NCI-H526 treated with DMSO at 0.1 percent for 48 hours (cell line): ENCODE measurements around the gene ITPR1.

Source experiments
- DNase-seq: peaks from one replicate; lab custom pipeline; 2025; lab: John Stamatoyannopoulos, UW

The ITPR1 gene

DNA sequence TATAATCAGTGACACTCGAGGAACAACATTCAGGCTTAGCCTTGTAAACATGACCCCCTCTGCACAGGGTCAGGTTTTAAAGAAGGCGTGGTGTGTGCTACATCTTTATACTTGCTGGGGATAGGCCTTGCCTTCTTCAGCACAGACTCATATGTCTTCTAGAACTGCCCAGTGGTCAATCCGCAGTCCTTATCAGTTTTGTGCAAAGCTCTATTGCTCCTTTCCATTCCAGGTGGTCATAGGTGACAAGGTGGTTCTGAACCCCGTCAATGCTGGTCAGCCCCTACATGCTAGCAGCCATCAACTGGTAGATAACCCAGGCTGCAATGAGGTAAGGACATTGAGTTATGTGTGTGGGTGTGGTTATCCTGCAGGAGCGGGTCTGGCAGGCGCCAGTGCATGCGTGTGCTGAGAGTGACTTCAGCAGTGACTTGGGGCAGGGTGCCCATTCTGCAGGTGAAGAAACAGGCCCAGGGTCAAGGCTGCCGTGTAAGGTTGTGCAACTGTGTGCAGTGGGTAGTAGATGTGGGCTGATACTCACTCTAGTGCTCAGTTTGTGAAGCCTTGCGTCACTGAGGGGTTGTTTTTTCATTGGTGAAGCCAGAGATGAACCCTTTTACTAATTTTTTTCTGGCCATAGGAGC is 150.9 kb downstream of the ITPR1 start:
- DNase-seq: no peak

GRCh38 chr3:4644951-4645350 is 151.8 kb downstream of the ITPR1 start:
- DNase-seq: no peak

DNA sequence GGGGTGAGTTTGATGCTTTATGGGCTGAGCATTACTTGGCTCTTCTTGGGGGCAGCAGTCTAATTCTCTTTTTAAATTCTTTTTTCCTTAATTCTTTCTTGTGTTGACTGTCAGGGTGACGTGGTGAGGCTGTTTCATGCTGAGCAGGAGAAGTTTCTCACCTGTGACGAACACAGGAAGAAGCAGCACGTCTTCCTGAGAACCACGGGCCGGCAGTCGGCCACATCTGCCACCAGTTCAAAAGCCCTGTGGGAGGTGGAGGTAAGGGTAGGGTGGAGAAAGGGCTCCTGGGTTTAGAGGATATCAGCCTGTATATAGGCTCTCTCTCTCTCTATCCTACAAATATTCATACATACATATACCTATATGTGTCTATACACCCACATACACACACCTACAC is 152.3 kb downstream of the ITPR1 start:
- no peak for DNase-seq

GRCh38 chr3:4647411-4647810 is 154.3 kb downstream of the ITPR1 start:
- DNase-seq: no peak

DNA sequence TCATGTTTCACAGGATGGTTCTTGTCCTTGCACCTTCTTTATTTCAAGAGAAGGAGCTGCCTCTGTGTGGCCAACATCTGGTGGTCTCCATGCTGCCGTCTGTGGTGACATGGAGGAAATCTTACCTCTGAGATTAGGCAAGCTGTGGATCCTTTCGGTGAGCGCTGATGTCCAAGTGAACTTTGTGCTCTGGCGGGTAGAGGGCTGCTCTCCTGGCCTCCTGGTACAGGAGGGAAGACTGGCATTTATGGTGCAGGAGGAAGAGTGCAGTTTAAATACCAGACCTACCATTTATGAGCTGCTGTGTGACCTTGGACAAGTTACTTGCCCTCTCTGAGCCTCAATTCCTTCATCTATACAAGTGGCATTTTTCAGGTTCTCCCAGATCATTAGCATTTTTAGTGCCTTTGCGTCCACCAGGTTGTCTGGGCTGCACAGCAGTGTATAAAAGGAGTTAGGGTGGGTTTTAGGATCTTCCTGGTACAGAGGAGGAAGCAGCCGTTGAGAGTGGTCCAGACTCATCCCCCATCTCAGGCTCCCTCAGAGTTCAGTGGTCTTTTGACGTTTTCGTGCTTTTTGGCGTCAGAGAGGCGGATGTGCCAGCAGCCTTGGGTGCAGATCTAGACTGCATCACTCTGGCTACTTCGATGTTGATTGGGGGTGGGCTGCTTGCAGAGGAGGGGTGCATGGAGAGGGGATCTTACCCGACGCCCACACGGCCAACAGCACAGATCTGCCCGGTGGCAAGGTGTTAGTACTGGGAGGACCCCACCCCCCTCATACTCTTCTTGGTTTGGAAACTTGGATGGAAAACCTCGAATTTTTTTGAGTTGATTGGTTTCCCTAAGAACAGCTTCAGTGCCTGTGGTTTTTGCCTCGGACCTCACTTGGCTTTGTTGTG is 162.2 kb downstream of the ITPR1 start:
- no peak for DNase-seq

DNA sequence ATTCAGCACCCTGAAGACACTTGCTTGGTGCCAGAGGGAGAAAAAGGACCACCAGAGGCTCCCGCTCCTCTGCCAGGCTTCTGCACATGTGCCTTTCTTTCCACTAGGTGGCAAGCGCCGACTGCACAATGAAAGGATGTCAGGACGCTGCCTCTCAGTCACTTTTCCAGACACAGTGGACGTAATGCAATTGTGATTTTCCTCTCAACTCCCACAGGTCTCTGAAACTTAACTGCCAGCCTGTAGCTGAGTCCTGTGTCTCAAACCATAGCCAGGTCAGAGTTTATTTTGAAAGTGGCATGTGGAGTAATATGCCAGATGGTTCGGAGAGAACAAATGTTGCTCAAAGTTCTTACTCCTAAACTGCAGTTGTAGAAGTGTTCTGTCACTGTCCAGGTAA is 162.9 kb downstream of the ITPR1 start:
- DNase-seq: peak; percentile 43

- no peak for DNase-seq
Observed at GRCh38 chr3:4656626-4657328, 163.6 kb downstream of the ITPR1 start.

- DNase-seq: no peak
Observed at GRCh38 chr3:4660936-4661335, 167.8 kb downstream of the ITPR1 start.

DNA sequence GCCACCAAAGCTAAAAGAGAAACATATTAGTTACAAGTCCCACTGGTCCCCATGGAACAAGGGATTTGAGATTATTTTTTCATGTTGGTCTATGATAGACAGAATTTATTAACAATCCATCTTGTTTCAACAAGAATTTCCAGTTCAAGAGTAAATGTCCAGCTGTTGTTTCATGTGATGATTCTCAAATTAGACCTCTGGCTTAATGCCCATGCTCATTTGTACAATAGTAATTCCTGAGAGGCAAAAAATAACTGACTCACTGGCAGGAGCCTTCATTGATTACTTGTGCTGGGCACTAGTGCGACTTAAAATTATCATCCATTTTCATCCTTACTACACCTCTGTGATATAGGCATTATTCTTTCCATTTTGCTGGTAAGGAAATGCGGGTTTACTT is 171.3 kb downstream of the ITPR1 start:
- no peak for DNase-seq

DNA sequence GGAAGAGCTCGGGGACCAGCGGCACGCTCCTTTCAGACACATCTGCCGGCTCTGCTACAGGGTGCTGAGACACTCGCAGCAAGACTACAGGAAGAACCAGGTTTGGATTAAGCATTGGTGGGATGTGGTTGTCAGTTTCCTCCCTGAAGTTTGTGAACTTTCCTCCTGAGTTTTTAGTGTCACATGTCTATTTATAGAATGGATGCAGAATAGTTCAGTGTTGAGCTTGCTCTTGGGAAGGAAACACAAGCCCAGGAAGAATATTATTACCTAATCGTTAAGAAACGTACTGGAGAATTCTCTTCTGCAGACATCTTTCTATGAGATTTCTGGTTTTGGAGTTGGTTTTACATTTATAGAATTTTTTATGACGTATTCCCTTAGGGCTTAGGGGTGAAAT is 172.0 kb downstream of the ITPR1 start:
- DNase-seq: no peak

DNA sequence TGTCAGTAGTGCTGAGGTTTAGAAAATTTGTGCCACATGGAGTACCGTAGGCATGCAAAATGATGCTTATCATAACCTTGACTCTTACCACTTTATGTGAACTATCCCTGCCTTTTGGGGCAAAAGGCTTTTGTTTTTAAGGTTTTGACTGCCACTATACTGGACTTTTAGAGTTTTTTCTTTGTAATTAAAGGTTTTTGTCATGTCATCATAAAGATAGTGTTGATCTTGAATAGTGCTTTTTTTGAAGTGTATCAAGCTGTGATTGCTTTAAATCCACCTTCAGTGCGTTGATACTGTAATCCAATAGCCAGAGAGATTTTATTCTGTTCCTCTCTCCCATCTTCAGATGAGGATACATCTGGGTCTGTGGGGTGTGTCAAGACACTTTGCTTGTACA is 172.9 kb downstream of the ITPR1 start:
- DNase-seq: no peak

- no peak for DNase-seq
Observed at GRCh38 chr3:4670352-4670751, 177.2 kb downstream of the ITPR1 start.

DNA sequence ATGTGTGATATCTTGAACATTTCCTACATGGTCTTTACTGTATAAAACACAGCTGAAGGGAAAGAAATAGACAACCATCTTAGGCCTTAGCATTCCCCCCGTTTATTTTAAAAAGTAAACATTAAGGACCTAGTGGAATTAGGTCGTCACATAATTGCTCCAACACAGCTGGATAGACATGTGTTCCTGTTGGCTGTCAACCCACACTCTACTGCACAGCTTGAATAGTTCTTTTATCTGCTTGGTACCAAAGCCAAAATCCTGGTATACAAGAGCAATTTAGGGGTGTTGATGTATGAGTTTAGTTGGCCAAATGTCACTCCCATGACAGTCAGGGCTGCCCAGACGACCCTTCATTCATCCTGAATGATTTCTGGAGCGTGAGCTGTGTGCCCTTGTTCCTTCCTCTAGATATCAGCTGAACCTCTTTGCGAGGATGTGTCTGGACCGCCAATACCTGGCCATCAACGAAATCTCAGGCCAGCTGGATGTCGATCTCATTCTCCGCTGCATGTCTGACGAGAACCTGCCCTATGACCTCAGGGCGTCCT is 179.7 kb downstream of the ITPR1 start:
- no peak for DNase-seq

DNA sequence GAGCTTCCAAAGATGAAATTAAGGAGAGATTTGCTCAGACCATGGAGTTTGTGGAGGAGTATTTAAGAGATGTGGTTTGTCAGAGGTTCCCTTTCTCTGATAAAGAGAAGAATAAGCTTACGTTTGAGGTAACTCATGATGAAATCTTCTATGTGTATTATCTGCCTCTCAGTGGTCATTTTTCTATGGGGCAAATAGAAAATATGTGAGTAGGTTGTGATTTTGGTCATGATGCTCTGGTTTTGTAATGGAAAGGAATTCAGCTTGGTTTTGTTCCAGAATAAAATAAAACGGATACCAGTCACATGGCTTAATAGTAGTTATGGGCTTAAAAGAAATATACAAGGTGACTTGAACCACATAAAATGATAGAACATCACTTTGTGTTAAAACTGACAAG is 181.1 kb downstream of the ITPR1 start:
- DNase-seq: no peak

DNA sequence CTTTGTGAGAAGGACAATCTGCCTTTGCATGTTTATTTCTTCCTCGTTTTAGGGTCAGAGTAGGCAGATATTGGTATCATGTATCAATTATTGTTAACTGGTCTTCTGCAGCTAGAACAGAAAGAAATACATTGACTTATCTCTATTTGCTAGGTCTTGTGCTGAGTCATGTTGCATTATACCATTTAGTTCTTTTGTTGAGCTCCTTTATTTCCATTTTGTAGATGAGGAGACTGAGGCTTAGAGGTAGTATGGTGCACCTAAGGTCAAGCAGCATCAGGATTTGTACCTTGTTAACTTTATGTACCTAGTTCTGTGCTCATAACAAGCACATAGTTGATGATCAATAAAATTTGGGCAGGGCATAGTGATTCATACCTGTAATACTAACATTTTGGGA is 182.6 kb downstream of the ITPR1 start:
- no peak for DNase-seq

DNA sequence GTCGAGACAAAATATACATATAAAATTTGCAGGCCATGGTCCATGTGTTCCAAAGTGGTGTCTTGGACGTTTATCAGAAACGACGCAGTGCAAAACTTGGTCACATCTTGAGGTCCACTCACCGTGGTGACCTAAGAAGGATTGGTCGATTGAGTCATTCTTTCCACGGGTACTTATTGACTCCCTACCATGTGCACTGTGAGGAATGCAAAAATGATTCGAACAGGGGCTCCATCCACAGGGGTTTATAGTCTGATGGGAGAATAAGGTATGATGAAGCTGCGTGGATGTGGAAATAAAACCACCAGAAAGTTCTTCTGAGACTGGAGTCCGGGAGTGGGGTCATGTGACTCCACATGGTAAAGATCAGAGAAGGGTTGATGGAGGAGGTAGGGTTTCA is 185.2 kb downstream of the ITPR1 start:
- DNase-seq: no peak

- DNase-seq: no peak
Observed at GRCh38 chr3:4680227-4680691, 187.1 kb downstream of the ITPR1 start.

DNA sequence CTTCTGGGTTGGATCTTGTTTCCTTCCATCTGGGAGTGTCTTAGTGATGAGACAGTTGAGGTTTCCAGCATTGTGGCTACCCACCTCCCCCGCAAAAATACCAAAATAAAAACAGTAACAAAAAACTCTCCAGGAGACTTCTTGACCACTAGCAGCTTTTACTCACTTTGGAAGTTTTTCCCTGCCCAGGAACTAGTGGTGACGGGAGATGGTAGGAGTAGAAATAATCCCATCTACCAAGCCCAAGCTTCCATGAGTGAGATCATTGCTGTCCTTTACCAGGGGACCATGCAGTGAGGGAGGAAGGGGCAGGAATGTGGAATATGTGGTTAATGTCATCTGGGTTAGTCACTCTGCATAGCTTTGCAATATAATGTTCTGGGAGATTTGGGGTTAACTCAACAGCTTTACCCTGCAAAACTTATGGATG is 187.7 kb downstream of the ITPR1 start:
- no peak for DNase-seq

- DNase-seq: no peak
Observed at GRCh38 chr3:4681301-4681700, 188.2 kb downstream of the ITPR1 start.

DNA sequence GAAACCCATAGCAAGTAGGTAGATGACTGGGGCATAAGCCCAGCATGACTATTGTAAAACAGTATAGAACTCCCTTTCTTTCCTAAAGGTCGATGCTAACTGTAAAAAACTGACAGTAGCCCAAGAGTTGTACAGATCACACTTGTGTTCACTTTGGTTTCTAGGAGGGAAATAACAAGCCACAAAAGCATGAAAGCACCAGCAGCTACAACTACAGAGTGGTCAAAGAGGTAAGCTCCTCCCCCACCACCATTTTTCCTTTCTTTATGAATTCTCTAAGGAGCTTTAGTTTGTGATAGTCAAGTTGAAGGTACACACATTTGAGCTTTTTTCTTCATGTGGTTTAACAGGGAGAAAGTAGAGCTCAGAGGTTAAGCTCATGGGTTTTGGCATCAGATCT is 191.0 kb downstream of the ITPR1 start:
- no peak for DNase-seq

DNA sequence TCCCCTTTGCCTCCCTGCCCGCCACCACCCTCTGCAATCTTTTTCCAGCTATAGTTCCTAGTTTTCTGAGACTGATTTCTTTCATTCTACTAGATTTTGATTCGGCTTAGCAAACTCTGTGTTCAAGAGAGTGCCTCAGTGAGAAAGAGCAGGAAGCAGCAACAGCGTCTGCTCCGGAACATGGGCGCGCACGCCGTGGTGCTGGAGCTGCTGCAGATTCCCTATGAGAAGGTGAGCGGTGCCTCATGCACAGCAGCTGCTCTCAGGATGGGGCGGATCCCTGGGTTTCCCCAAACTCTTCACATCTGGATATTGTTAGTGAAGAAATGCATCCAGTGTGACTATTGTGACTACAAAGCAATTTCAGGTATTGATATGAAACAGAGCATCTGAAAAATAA is 191.8 kb downstream of the ITPR1 start:
- DNase-seq: no peak

- DNase-seq: no peak
Observed at GRCh38 chr3:4685673-4686345, 192.7 kb downstream of the ITPR1 start.
